ENCODE data around the gene MOB1B.

GRCh38 chr4:70945452-70946055 lies 43.4 kb downstream of the MOB1B start:
- no peak for TF ChIP-seq POLR2AphosphoS5 (IDR thresholded peaks at IDR 0.05; ENCODE audit: low read depth, low read length)
- no peak for TF ChIP-seq POLR2A (IDR thresholded peaks at IDR 0.05; ENCODE audit: low read depth, low read length)
- TF ChIP-seq TAF1 (IDR thresholded peaks at IDR 0.05; ENCODE audit: low read depth, low read length), result no peak

All from GM12891 (cell line).